Right atrium auricular region (tissue), 2 donors: ENCODE data around the gene MED15. TPM values are rescaled to one million over a fixed set of nuclear protein-coding genes. Genes with fewer than 3 reads are reported as not detected.
"Not testable (repeated sequence)": the region's sequence is repeated elsewhere in the genome, so short reads cannot be mapped to it uniquely, and the experiment has no call there.

ENCODE experiments used
- DNase-seq: peaks from one replicate; pipeline ENCODE4 v3.0.0-alpha.2; 2019; ENCODE audit warnings: low spot score
- H3K27ac ChIP-seq, 2 donors: fragments of 200-600 bp; sonication (generic); 1 replicate in 1 of 2; 2 replicates in 1 of 2; pipeline ENCODE4 v1.5.1; 2016 to 2019
- H3K27me3 ChIP-seq, 2 donors: fragments of 200-600 bp; sonication (generic); one replicate each; pipeline versions ENCODE4 v1.5.1 to v1.6.0; 2017 to 2019
- H3K36me3 ChIP-seq: fragments of 200-600 bp; sonication (generic); one replicate; pipeline ENCODE4 v1.5.1; 2016
- H3K4me1 ChIP-seq, 2 donors: fragments of 200-600 bp; sonication (generic); one replicate each; pipeline versions ENCODE4 v1.5.1 to v1.6.0; 2017 to 2019
- H3K4me3 ChIP-seq, 2 donors: fragments of 200-600 bp; sonication (generic); 1 replicate in 1 of 2; 2 replicates in 1 of 2; pipeline ENCODE4 v1.5.1; 2017 to 2019; ENCODE audit warnings: mild to moderate bottlenecking in 1 of 2, moderate library complexity in 1 of 2
- H3K9me3 ChIP-seq, 2 donors: fragments of 200-600 bp; sonication (generic); one replicate each; pipeline ENCODE4 v1.5.1; 2019
- CTCF ChIP-seq, 2 donors: fragments of 200-600 bp; sonication (generic); IDR thresholded peaks; one replicate each; pipeline ENCODE4 v1.5.1; 2019; ENCODE audit warnings: antibody characterized with exemption in 2 of 2
- total RNA-seq, 2 donors: library from RNA; depleted of rRNA; stranded (reverse); fragments of >200 nt; gene quantifications; one replicate each; pipeline ENCODE4 v1.1.0, GENCODE V29; 2016

The MED15 gene
- total RNA-seq, 2 donors from 2014 or later = 18.8 to 40.6 TPM

GRCh38 chr22:20495861-20496681 lies 11.3 kb upstream of the MED15 start:
- H3K4me3 ChIP-seq = peak overlapping the region; percentile 81 to 86
- peak; percentile 78 to 89 for TF ChIP-seq CTCF (IDR thresholded peaks at IDR 0.05)
- H3K36me3 ChIP-seq = peaks cover 4% of the 10 kb centered on the region
- no peaks in the 10 kb centered on the region for H3K9me3 ChIP-seq
- peak; percentile 90 for DNase-seq
- peaks cover 0 to 22% of the 10 kb centered on the region in 2 donors for H3K4me1 ChIP-seq
- no peaks in the 10 kb centered on the region for H3K27me3 ChIP-seq
- H3K27ac ChIP-seq = peak overlapping the region; percentile 95

GRCh38 chr22:20497426-20497825 lies 10.0 kb upstream of the MED15 start:
- Histone ChIP-seq H3K27me3 (no peaks in the 10 kb centered on the region), H3K27ac (no peak overlapping the region), H3K4me1 (peaks cover 0 to 22% of the 10 kb centered on the region in 2 donors), H3K36me3 (peaks cover 11% of the 10 kb centered on the region), H3K4me3 (no peak overlapping the region), H3K9me3 (no peaks in the 10 kb centered on the region)
- no peak for TF ChIP-seq CTCF (IDR thresholded peaks at IDR 0.05)
- DNase-seq = no peak

- Histone ChIP-seq H3K27me3 (no peaks in the 10 kb centered on the region), H3K4me3 (no peak overlapping the region), H3K4me1 (peaks cover 0 to 16% of the 10 kb centered on the region in 2 donors), H3K27ac (no peak overlapping the region), H3K36me3 (peaks cover 11% of the 10 kb centered on the region), H3K9me3 (no peaks in the 10 kb centered on the region)
- TF ChIP-seq CTCF (IDR thresholded peaks at IDR 0.05) = no peak
- no peak for DNase-seq
These were observed 8.5 kb upstream of the MED15 start for GRCh38 chr22:20498913-20499312.

GRCh38 chr22:20499769-20500168 lies 7.6 kb upstream of the MED15 start:
- Histone ChIP-seq H3K27me3 (no peaks in the 10 kb centered on the region), H3K9me3 (no peaks in the 10 kb centered on the region), H3K4me3 (no peak overlapping the region), H3K27ac (no peak overlapping the region), H3K4me1 (peaks cover 0 to 8% of the 10 kb centered on the region in 2 donors), H3K36me3 (peaks cover 11% of the 10 kb centered on the region)
- TF ChIP-seq CTCF (IDR thresholded peaks at IDR 0.05) = no peak
- no peak for DNase-seq

GRCh38 chr22:20503816-20504215 lies 3.6 kb upstream of the MED15 start:
- Histone ChIP-seq H3K27ac (no peak overlapping the region), H3K4me1 (peaks cover 0 to 14% of the 10 kb centered on the region in 2 donors), H3K4me3 (no peak overlapping the region), H3K9me3 (no peaks in the 10 kb centered on the region), H3K27me3 (no peaks in the 10 kb centered on the region), H3K36me3 (peaks cover 11% of the 10 kb centered on the region)
- TF ChIP-seq CTCF (IDR thresholded peaks at IDR 0.05) = no peak
- DNase-seq = no peak

- peaks cover 11% of the 10 kb centered on the region for H3K36me3 ChIP-seq
- DNase-seq, H3K4me3 ChIP-seq, H3K27me3 ChIP-seq, H3K27ac ChIP-seq, H3K9me3 ChIP-seq: not testable (repeated sequence)
- peaks cover 0 to 20% of the 10 kb centered on the region in 2 donors for H3K4me1 ChIP-seq
These were observed 3.0 kb upstream of the MED15 start for GRCh38 chr22:20504293-20504922.
